Urothelium cell line (cell line): Measurements from ENCODE around the gene XYLB.
"Not testable (repeated sequence)": the region's sequence is repeated elsewhere in the genome, so short reads cannot be mapped to it uniquely, and the experiment has no call there.

ENCODE experiments used
- DNase-seq: peaks from one replicate; pipeline ENCODE4 v3.0.0; 2011; ENCODE audit warnings: low spot score, mixed read lengths
- FAIRE-seq: peaks from 2 replicates; lab custom pipeline; 2011; peaks lifted over from hg19 to GRCh38; lab: Jason Lieb, UNC

XYLB gene

GRCh38 chr3:38320638-38321037, 25.9 kb upstream of the XYLB start:
- FAIRE-seq, DNase-seq: not testable (repeated sequence)

- DNase-seq = no peak
- FAIRE-seq = no peak
Observed at GRCh38 chr3:38323060-38323459, 23.5 kb upstream of the XYLB start.

GRCh38 chr3:38325256-38325655, 21.3 kb upstream of the XYLB start:
- DNase-seq (no peak), FAIRE-seq (peak; percentile 27)

- DNase-seq (peak; percentile 70), FAIRE-seq (peak; percentile 68)
Observed at GRCh38 chr3:38327335-38328009, 19.1 kb upstream of the XYLB start.

GRCh38 chr3:38331257-38332022, 15.1 kb upstream of the XYLB start:
- no peak for DNase-seq
- FAIRE-seq = no peak

- FAIRE-seq (no peak), DNase-seq (no peak)
Observed at GRCh38 chr3:38332201-38332600, 14.4 kb upstream of the XYLB start.

GRCh38 chr3:38334142-38335055, 12.2 kb upstream of the XYLB start:
- FAIRE-seq (peak; percentile 77), DNase-seq (peak; percentile 27)

- no peak for FAIRE-seq
- no peak for DNase-seq
Observed at GRCh38 chr3:38335263-38335662, 11.3 kb upstream of the XYLB start.

- no peak for FAIRE-seq
- DNase-seq = no peak
Observed at GRCh38 chr3:38337703-38338102, 8.9 kb upstream of the XYLB start.

GRCh38 chr3:38343797-38344594, 2.6 kb upstream of the XYLB start:
- no peak for DNase-seq
- FAIRE-seq = no peak

- FAIRE-seq = no peak
- no peak for DNase-seq
Observed at GRCh38 chr3:38345879-38346586, 552 bp upstream of the XYLB start.

GRCh38 chr3:38347421-38348200, 1.0 kb downstream of the XYLB start:
- DNase-seq = no peak
- no peak for FAIRE-seq

- no peak for DNase-seq
- FAIRE-seq = no peak
Observed at GRCh38 chr3:38348903-38349302, 2.3 kb downstream of the XYLB start.

- DNase-seq (no peak), FAIRE-seq (no peak)
Observed at GRCh38 chr3:38349684-38350359, 3.2 kb downstream of the XYLB start.

- FAIRE-seq (no peak), DNase-seq (no peak)
Observed at GRCh38 chr3:38353151-38353550, 6.6 kb downstream of the XYLB start.

- no peak for FAIRE-seq
- DNase-seq = no peak
Observed at GRCh38 chr3:38354588-38355330, 8.2 kb downstream of the XYLB start.

GRCh38 chr3:38359038-38359437, 12.5 kb downstream of the XYLB start:
- DNase-seq (no peak), FAIRE-seq (no peak)

GRCh38 chr3:38360345-38360744, 13.8 kb downstream of the XYLB start:
- FAIRE-seq (no peak), DNase-seq (no peak)
